A673 (cell line): ENCODE data around the gene DOCK1.

ENCODE experiments used
- CTCF ChIP-seq: fragments of 300-800, 200-600 bp; sonication (generic); conservative IDR thresholded peaks from 2 replicates; pipeline ENCODE4 v1.5.1; 2017; ENCODE audit warnings: low read depth, mild to moderate bottlenecking, antibody characterized with exemption, low read length, moderate library complexity, mixed read lengths
- EZH2 ChIP-seq: fragments of 200-600 bp; sonication (generic); IDR thresholded peaks from 2 replicates; pipeline ENCODE4 v1.6.1; 2017; ENCODE audit warnings: borderline replicate concordance, low read depth, mild to moderate bottlenecking, mixed read lengths, antibody characterized with exemption, low read length; ENCODE audit not compliant: poor library complexity, severe bottlenecking

GRCh38 chr10:127245456-127245855 lies 340.2 kb downstream of the DOCK1 start:
- TF ChIP-seq CTCF (no peak), EZH2 (no peak)
